ENCODE measurements around the gene CD300E. TPM values are rescaled to one million over a fixed set of nuclear protein-coding genes. Genes with fewer than 3 reads are reported as not detected.

CD300E gene
- total RNA-seq, 1 experiment from 2014 or later = not detected

- Mint-ChIP-seq H3K27ac (ENCODE audit: unreplicated experiment) (no peak overlapping the region), H3K4me3 (ENCODE audit: low read depth, unreplicated experiment) (no peak overlapping the region), H3K36me3 (ENCODE audit: insufficient read depth, unreplicated experiment) (no peaks in the 10 kb centered on the region), H3K27me3 (ENCODE audit: unreplicated experiment) (peaks cover 53% of the 10 kb centered on the region), H3K4me1 (ENCODE audit: low read depth, unreplicated experiment) (no peaks in the 10 kb centered on the region), H3K9me3 (ENCODE audit: low read depth, unreplicated experiment) (no peaks in the 10 kb centered on the region)
- no TSS peak for BruUV-seq (replicated peaks)
- no peak for TF ChIP-seq CTCF (IDR thresholded peaks at IDR 0.05; ENCODE audit: unreplicated experiment)
- intact Hi-C loops (cut with micrococcal nuclease; ENCODE audit: unreplicated experiment) = no loop called here
- DNase-seq = no peak
- CTCF ChIA-PET = no interaction called here
Measured at GRCh38 chr17:74603746-74604145, 19.8 kb downstream of the CD300E start.

- Mint-ChIP-seq H3K27me3 (ENCODE audit: unreplicated experiment) (peaks cover 60% of the 10 kb centered on the region), H3K27ac (ENCODE audit: unreplicated experiment) (no peak overlapping the region), H3K4me1 (ENCODE audit: low read depth, unreplicated experiment) (no peaks in the 10 kb centered on the region), H3K36me3 (ENCODE audit: insufficient read depth, unreplicated experiment) (no peaks in the 10 kb centered on the region), H3K9me3 (ENCODE audit: low read depth, unreplicated experiment) (no peaks in the 10 kb centered on the region), H3K4me3 (ENCODE audit: low read depth, unreplicated experiment) (no peak overlapping the region)
- TF ChIP-seq CTCF (IDR thresholded peaks at IDR 0.05; ENCODE audit: unreplicated experiment) = no peak
- intact Hi-C loops (cut with micrococcal nuclease; ENCODE audit: unreplicated experiment) = no loop called here
- CTCF ChIA-PET = no interaction called here
- no peak for DNase-seq
- BruUV-seq (replicated peaks) = no TSS peak
Measured at GRCh38 chr17:74603037-74603635, 20.4 kb downstream of the CD300E start.

- intact Hi-C loops (cut with micrococcal nuclease; ENCODE audit: unreplicated experiment) = no loop called here
- BruUV-seq (replicated peaks) = no TSS peak
- Mint-ChIP-seq H3K36me3 (ENCODE audit: insufficient read depth, unreplicated experiment) (no peaks in the 10 kb centered on the region), H3K27me3 (ENCODE audit: unreplicated experiment) (peaks cover 70% of the 10 kb centered on the region), H3K9me3 (ENCODE audit: low read depth, unreplicated experiment) (no peaks in the 10 kb centered on the region), H3K27ac (ENCODE audit: unreplicated experiment) (no peak overlapping the region), H3K4me3 (ENCODE audit: low read depth, unreplicated experiment) (no peak overlapping the region), H3K4me1 (ENCODE audit: low read depth, unreplicated experiment) (no peaks in the 10 kb centered on the region)
- peak; percentile 66 for DNase-seq
- TF ChIP-seq CTCF (IDR thresholded peaks at IDR 0.05; ENCODE audit: unreplicated experiment) = peak; percentile 78
- CTCF ChIA-PET = no interaction called here
Measured at GRCh38 chr17:74601944-74602572, 21.5 kb downstream of the CD300E start.

- Mint-ChIP-seq H3K27ac (ENCODE audit: unreplicated experiment) (no peak overlapping the region), H3K4me1 (ENCODE audit: low read depth, unreplicated experiment) (no peaks in the 10 kb centered on the region), H3K27me3 (ENCODE audit: unreplicated experiment) (peaks cover 95% of the 10 kb centered on the region), H3K36me3 (ENCODE audit: insufficient read depth, unreplicated experiment) (no peaks in the 10 kb centered on the region), H3K9me3 (ENCODE audit: low read depth, unreplicated experiment) (no peaks in the 10 kb centered on the region), H3K4me3 (ENCODE audit: low read depth, unreplicated experiment) (no peak overlapping the region)
- intact Hi-C loops (cut with micrococcal nuclease; ENCODE audit: unreplicated experiment) = no loop called here
- no TSS peak for BruUV-seq (replicated peaks)
- CTCF ChIA-PET = no interaction called here
- TF ChIP-seq CTCF (IDR thresholded peaks at IDR 0.05; ENCODE audit: unreplicated experiment) = no peak
- no peak for DNase-seq
Measured at GRCh38 chr17:74599448-74599939, 24.0 kb downstream of the CD300E start.
